ENCODE measurements around the gene TMEM53. TPM values are rescaled to one million over a fixed set of nuclear protein-coding genes. Genes with fewer than 3 reads are reported as not detected.

Gene TMEM53
- total RNA-seq, 1 experiment from 2014 or later: 22.9 TPM

- DNase-seq (ENCODE audit: low read depth, low spot score) (no peak), ATAC-seq (no peak)
- H3K27me3 ChIP-seq (ENCODE audit: control insufficient read depth, insufficient read depth, low read length): no peaks in the 10 kb centered on the region
- CTCF ChIA-PET: no interaction called here
- H3K36me3 ChIP-seq (ENCODE audit: control insufficient read depth, insufficient read depth, low read length): no peaks in the 10 kb centered on the region
- no peak overlapping the region for H3K27ac ChIP-seq (ENCODE audit: low read length)
- in situ Hi-C loops (cut with HindIII; ENCODE audit: low pct_unique_long_range_greater_than_20kb, low sequenced_read_pairs): no loop called here
- POLR2A ChIA-PET: no interaction called here
- TF ChIP-seq CTCF (IDR thresholded peaks at IDR 0.05) (no peak), REST (IDR thresholded peaks at IDR 0.05; ENCODE audit: insufficient read depth in 1 of 2, low read depth in 2 of 2, low read length in 1 of 2) (no peak), SIN3A (IDR thresholded peaks at IDR 0.05; ENCODE audit: borderline replicate concordance, insufficient read depth, low read depth, low read length) (no peak), POLR2AphosphoS5 (IDR thresholded peaks at IDR 0.05; ENCODE audit: low read depth, low read length) (no peak), TCF7L2 (IDR thresholded peaks at IDR 0.05; ENCODE audit: low read depth, low read length) (no peak)
- no peaks in the 10 kb centered on the region for H3K9me3 ChIP-seq (ENCODE audit: control insufficient read depth, insufficient read depth, low read depth, low read length)
- intact Hi-C loops (cut with micrococcal nuclease; ENCODE audit: unreplicated experiment): no loop called here
- BruUV-seq (replicated peaks): no TSS peak
- no peak overlapping the region for H3K4me3 ChIP-seq (ENCODE audit: low read depth in 2 of 2, low read length in 2 of 2)
- H3K4me1 ChIP-seq (ENCODE audit: control insufficient read depth, insufficient read depth, low read length): no peaks in the 10 kb centered on the region
Observed at GRCh38 chr1:44682883-44683265, 8.6 kb upstream of the TMEM53 start.

GRCh38 chr1:44681905-44682882 lies 7.9 kb upstream of the TMEM53 start:
- TF ChIP-seq TCF7L2 (IDR thresholded peaks at IDR 0.05; ENCODE audit: low read depth, low read length) (no peak), SIN3A (IDR thresholded peaks at IDR 0.05; ENCODE audit: borderline replicate concordance, insufficient read depth, low read depth, low read length) (no peak), POLR2AphosphoS5 (IDR thresholded peaks at IDR 0.05; ENCODE audit: low read depth, low read length) (no peak), CTCF (IDR thresholded peaks at IDR 0.05) (no peak), REST (IDR thresholded peaks at IDR 0.05; ENCODE audit: insufficient read depth in 1 of 2, low read depth in 2 of 2, low read length in 1 of 2) (no peak)
- no peak overlapping the region for H3K27ac ChIP-seq (ENCODE audit: low read length)
- ChIA-PET POLR2A (no interaction called here), CTCF (no interaction called here)
- no TSS peak for BruUV-seq (replicated peaks)
- H3K4me1 ChIP-seq (ENCODE audit: control insufficient read depth, insufficient read depth, low read length): no peaks in the 10 kb centered on the region
- in situ Hi-C loops (cut with HindIII; ENCODE audit: low pct_unique_long_range_greater_than_20kb, low sequenced_read_pairs): no loop called here
- H3K9me3 ChIP-seq (ENCODE audit: control insufficient read depth, insufficient read depth, low read depth, low read length): no peaks in the 10 kb centered on the region
- DNase-seq (ENCODE audit: low read depth, low spot score): no peak
- H3K27me3 ChIP-seq (ENCODE audit: control insufficient read depth, insufficient read depth, low read length): no peaks in the 10 kb centered on the region
- ATAC-seq: no peak
- H3K36me3 ChIP-seq (ENCODE audit: control insufficient read depth, insufficient read depth, low read length): no peaks in the 10 kb centered on the region
- H3K4me3 ChIP-seq (ENCODE audit: low read depth in 2 of 2, low read length in 2 of 2): no peak overlapping the region
- intact Hi-C loops (cut with micrococcal nuclease; ENCODE audit: unreplicated experiment): no loop called here
